GM12878 (cell line): ENCODE data around the gene PSMB3. TPM values are rescaled to one million over a fixed set of nuclear protein-coding genes. Genes with fewer than 3 reads are reported as not detected.

Experiments used
- BHLHE40 ChIP-seq, 2 experiments: fragments of 450-650 bp in 1 of 2; IDR thresholded peaks; 2 replicates each; pipeline ENCODE4 v1.6.1; 2011 to 2017; ENCODE audit warnings: low read depth in 2 of 2, borderline replicate concordance in 1 of 2, improper control_type of control experiment in 1 of 2, low read length in 1 of 2, mild to moderate bottlenecking in 1 of 2
- EGR1 ChIP-seq, 2 experiments: IDR thresholded peaks; 1 replicate in 1 of 2; 2 replicates in 1 of 2; pipeline ENCODE4 v1.6.1; 2011 to 2012; ENCODE audit warnings: low read depth in 2 of 2, low read length in 2 of 2, borderline replicate concordance in 1 of 2, mild to moderate bottlenecking in 1 of 2, moderate library complexity in 1 of 2
- JUNB ChIP-seq: IDR thresholded peaks from 2 replicates; pipeline ENCODE4 v1.6.1; 2016; ENCODE audit warnings: antibody characterized with exemption, mild to moderate bottlenecking
- MTA2 ChIP-seq: fragments of 450-650 bp; IDR thresholded peaks from 2 replicates; pipeline ENCODE4 v1.6.1; 2016; ENCODE audit warnings: low read depth, mild to moderate bottlenecking, moderate library complexity
- SIN3A ChIP-seq: IDR thresholded peaks from 2 replicates; pipeline ENCODE4 v1.6.1; 2012; ENCODE audit warnings: low read depth, low read length, improper control_type of control experiment
- SIX5 ChIP-seq: IDR thresholded peaks from 2 replicates; pipeline ENCODE4 v1.6.1; 2011; ENCODE audit warnings: mild to moderate bottlenecking, low read depth, low read length, moderate library complexity; ENCODE audit not compliant: severe bottlenecking
- SP1 ChIP-seq: IDR thresholded peaks from one replicate; pipeline ENCODE4 v1.6.1; 2011; ENCODE audit warnings: low read depth, low read length
- STAT3 ChIP-seq: IDR thresholded peaks from 2 replicates; pipeline ENCODE4 v1.6.1; 2011; ENCODE audit warnings: low read depth, low read length, improper control_type of control experiment
- SUZ12 ChIP-seq: fragments of 200-600 bp; sonication (generic); IDR thresholded peaks from one replicate; pipeline ENCODE4 v1.6.1; 2018; ENCODE audit warnings: antibody characterized with exemption, mild to moderate bottlenecking; ENCODE audit not compliant: unreplicated experiment
- TCF12 ChIP-seq: IDR thresholded peaks from 2 replicates; pipeline ENCODE4 v1.6.1; 2011; ENCODE audit warnings: low read depth, mild to moderate bottlenecking, low read length
- TCF7 ChIP-seq: IDR thresholded peaks from 2 replicates; pipeline ENCODE4 v1.6.1; 2014; ENCODE audit warnings: antibody characterized with exemption, borderline replicate concordance
- YY1 ChIP-seq: IDR thresholded peaks from 2 replicates; pipeline ENCODE4 v1.6.1; 2011; ENCODE audit warnings: low read depth, mild to moderate bottlenecking, low read length
- ZNF384 ChIP-seq: IDR thresholded peaks from 2 replicates; pipeline ENCODE4 v1.6.1; 2012; ENCODE audit warnings: low read depth, mild to moderate bottlenecking, low read length, improper control_type of control experiment, borderline replicate concordance
- ZNF622 ChIP-seq: fragments of 450-650 bp; IDR thresholded peaks from 2 replicates; pipeline ENCODE4 v1.6.1; 2017; ENCODE audit warnings: mild to moderate bottlenecking, inconsistent platforms
- polyA plus RNA-seq, 11 experiments: library from polyadenylated mRNA; depleted of rRNA in 4 of 11; unstranded in 6 of 11; stranded (reverse) in 5 of 11; fragments of >200 nt; fragmentation: Nextera tagmentation in 4 of 11; fragmentation: Illumina TruSeq in 1 of 11; extraction: Ambion mirVana in 4 of 11; extraction: Trizol in 1 of 11; gene quantifications; 1 replicate in 1 of 11; 2 replicates in 10 of 11; pipeline versions ENCODE4 v1.2.1 to v1.2.3, GENCODE V29; 2011 to 2016; ENCODE audit warnings: inconsistent platforms in 2 of 11, missing spikeins in 2 of 11, low read depth in 1 of 11
- total RNA-seq, 4 experiments: library from RNA; depleted of rRNA in 3 of 4; stranded (reverse); fragments of >200 nt in 3 of 4; fragmentation: Illumina TruSeq in 1 of 4; extraction: Trizol in 1 of 4; gene quantifications; 2 replicates each; pipeline versions ENCODE4 v1.2.1 to v1.2.3, GENCODE V29; 2013 to 2021
- TF ChIP-seq, protein P1 (sequence below): IDR thresholded peaks from 2 replicates; pipeline ENCODE4 v1.6.1; 2011; ENCODE audit warnings: low read depth, mild to moderate bottlenecking, low read length, moderate library complexity, borderline replicate concordance; ENCODE audit errors: extremely low read depth
- TF ChIP-seq, protein P2 (sequence below): fragments of 450-650 bp; IDR thresholded peaks from 2 replicates; pipeline ENCODE4 v1.6.1; 2017; ENCODE audit warnings: mild to moderate bottlenecking, moderate library complexity
- TF ChIP-seq, protein P3 (sequence below): fragments of 150-350 bp; IDR thresholded peaks from 2 replicates; pipeline ENCODE4 v1.6.1; 2016; ENCODE audit warnings: low read depth, low read length
- TF ChIP-seq, protein P4 (sequence below): IDR thresholded peaks from 2 replicates; pipeline ENCODE4 v1.6.1; 2012; ENCODE audit warnings: low read depth, low read length, improper control_type of control experiment
- TF ChIP-seq, protein P5 (sequence below): fragments of 450-650 bp; IDR thresholded peaks from 2 replicates; pipeline ENCODE4 v1.6.1; 2017; ENCODE audit warnings: low read depth, mild to moderate bottlenecking, moderate library complexity

PSMB3 gene
- total and polyA plus RNA-seq, 10 of the 15 experiments (the other 5 are each of a cell fraction or from before 2014, with no cell fraction given): 300 to 2,130 (median 490) TPM

DNA sequence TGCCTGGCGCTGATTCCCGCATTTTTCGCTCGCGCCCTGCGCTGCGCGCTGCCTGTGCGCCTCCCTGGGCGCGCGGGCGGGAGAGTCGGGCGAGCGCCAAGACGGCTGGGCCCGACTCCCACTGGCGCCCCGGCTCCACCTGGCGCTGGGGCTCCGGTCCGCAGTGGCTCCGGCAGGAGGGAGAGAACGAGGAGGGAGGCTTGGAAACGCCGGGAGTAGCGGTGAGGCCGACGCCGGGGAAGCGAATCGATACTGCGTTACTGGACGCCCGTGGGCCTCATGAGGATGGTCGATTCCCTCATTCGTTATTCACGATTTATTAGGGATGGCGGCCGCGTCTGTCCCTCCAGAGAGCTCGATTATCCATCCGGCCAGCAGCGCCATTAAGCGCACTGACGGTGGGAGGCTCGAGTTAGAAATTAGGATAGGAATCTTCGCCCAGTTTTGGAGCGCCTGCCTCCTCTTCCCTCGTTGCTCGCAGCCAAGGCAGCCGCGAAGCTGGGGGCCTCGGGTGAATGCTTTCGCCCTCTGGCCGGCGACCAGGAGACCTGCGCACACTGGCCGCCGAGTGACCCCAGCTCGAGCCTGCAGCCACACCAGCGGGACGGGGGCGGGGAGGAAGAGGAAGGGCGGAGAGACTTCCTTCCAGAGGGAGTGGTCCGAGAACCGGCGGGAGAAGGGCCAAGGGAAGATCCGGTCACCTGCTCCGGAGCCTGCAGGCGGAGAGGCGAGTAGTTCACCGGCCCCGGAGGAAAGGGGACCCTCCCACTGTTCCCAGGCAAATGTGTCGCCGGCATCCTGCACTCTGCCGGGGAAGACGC lies 3.1 kb upstream of the PSMB3 start (continued):
- TF ChIP-seq, protein P1, sequence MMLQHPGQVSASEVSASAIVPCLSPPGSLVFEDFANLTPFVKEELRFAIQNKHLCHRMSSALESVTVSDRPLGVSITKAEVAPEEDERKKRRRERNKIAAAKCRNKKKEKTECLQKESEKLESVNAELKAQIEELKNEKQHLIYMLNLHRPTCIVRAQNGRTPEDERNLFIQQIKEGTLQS: no peak
- TF ChIP-seq SIN3A (0 out of 2 replicates have a peak, but pooled peaks have one; percentile 29), SUZ12 (peak; percentile 43), ZNF384 (no peak), EGR1 (IDR thresholded peaks at IDR 0.05; ENCODE audit: borderline replicate concordance in 1 of 2, low read depth in 2 of 2, low read length in 2 of 2) (peak in 1 of 2 experiments; percentile 87; a peak in 1 of 3 replicates), BHLHE40 (IDR thresholded peaks at IDR 0.05; ENCODE audit: borderline replicate concordance in 1 of 2, low read depth in 2 of 2, low read length in 1 of 2) (peak in 1 of 2 experiments; percentile 62; a peak in 1 of 4 replicates), ZNF622 (no peak), JUNB (no peak), SIX5 (no peak), SP1 (no peak), TCF12 (0 out of 2 replicates have a peak, but pooled peaks have one; percentile 6), YY1 (no peak), TCF7 (no peak), STAT3 (no peak), MTA2 (peak; percentile 37; the same call in 1 of the 2 replicates)
- TF ChIP-seq, protein P2, sequence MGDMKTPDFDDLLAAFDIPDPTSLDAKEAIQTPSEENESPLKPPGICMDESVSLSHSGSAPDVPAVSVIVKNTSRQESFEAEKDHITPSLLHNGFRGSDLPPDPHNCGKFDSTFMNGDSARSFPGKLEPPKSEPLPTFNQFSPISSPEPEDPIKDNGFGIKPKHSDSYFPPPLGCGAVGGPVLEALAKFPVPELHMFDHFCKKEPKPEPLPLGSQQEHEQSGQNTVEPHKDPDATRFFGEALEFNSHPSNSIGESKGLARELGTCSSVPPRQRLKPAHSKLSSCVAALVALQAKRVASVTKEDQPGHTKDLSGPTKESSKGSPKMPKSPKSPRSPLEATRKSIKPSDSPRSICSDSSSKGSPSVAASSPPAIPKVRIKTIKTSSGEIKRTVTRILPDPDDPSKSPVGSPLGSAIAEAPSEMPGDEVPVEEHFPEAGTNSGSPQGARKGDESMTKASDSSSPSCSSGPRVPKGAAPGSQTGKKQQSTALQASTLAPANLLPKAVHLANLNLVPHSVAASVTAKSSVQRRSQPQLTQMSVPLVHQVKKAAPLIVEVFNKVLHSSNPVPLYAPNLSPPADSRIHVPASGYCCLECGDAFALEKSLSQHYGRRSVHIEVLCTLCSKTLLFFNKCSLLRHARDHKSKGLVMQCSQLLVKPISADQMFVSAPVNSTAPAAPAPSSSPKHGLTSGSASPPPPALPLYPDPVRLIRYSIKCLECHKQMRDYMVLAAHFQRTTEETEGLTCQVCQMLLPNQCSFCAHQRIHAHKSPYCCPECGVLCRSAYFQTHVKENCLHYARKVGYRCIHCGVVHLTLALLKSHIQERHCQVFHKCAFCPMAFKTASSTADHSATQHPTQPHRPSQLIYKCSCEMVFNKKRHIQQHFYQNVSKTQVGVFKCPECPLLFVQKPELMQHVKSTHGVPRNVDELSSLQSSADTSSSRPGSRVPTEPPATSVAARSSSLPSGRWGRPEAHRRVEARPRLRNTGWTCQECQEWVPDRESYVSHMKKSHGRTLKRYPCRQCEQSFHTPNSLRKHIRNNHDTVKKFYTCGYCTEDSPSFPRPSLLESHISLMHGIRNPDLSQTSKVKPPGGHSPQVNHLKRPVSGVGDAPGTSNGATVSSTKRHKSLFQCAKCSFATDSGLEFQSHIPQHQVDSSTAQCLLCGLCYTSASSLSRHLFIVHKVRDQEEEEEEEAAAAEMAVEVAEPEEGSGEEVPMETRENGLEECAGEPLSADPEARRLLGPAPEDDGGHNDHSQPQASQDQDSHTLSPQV: no peak
- TF ChIP-seq, protein P3, sequence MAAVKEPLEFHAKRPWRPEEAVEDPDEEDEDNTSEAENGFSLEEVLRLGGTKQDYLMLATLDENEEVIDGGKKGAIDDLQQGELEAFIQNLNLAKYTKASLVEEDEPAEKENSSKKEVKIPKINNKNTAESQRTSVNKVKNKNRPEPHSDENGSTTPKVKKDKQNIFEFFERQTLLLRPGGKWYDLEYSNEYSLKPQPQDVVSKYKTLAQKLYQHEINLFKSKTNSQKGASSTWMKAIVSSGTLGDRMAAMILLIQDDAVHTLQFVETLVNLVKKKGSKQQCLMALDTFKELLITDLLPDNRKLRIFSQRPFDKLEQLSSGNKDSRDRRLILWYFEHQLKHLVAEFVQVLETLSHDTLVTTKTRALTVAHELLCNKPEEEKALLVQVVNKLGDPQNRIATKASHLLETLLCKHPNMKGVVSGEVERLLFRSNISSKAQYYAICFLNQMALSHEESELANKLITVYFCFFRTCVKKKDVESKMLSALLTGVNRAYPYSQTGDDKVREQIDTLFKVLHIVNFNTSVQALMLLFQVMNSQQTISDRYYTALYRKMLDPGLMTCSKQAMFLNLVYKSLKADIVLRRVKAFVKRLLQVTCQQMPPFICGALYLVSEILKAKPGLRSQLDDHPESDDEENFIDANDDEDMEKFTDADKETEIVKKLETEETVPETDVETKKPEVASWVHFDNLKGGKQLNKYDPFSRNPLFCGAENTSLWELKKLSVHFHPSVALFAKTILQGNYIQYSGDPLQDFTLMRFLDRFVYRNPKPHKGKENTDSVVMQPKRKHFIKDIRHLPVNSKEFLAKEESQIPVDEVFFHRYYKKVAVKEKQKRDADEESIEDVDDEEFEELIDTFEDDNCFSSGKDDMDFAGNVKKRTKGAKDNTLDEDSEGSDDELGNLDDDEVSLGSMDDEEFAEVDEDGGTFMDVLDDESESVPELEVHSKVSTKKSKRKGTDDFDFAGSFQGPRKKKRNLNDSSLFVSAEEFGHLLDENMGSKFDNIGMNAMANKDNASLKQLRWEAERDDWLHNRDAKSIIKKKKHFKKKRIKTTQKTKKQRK: no peak
- TF ChIP-seq, protein P4, sequence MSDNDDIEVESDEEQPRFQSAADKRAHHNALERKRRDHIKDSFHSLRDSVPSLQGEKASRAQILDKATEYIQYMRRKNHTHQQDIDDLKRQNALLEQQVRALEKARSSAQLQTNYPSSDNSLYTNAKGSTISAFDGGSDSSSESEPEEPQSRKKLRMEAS: peak; percentile 70; the same call in 1 of the 2 replicates
- TF ChIP-seq, protein P5, sequence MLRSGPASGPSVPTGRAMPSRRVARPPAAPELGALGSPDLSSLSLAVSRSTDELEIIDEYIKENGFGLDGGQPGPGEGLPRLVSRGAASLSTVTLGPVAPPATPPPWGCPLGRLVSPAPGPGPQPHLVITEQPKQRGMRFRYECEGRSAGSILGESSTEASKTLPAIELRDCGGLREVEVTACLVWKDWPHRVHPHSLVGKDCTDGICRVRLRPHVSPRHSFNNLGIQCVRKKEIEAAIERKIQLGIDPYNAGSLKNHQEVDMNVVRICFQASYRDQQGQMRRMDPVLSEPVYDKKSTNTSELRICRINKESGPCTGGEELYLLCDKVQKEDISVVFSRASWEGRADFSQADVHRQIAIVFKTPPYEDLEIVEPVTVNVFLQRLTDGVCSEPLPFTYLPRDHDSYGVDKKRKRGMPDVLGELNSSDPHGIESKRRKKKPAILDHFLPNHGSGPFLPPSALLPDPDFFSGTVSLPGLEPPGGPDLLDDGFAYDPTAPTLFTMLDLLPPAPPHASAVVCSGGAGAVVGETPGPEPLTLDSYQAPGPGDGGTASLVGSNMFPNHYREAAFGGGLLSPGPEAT: peak; percentile 56
